ENCODE measurements around the gene DDR1.
"Not testable (repeated sequence)": the region's sequence is repeated elsewhere in the genome, so short reads cannot be mapped to it uniquely, and the experiment has no call there.

The DDR1 gene

GRCh38 chr6:30917487-30917886 lies 33.2 kb downstream of the DDR1 start:
- no peak for DNase-seq (ENCODE audit: low spot score)

- DNase-seq (ENCODE audit: low spot score): no peak
Measured at GRCh38 chr6:30918670-30919069, 34.4 kb downstream of the DDR1 start.

DNA sequence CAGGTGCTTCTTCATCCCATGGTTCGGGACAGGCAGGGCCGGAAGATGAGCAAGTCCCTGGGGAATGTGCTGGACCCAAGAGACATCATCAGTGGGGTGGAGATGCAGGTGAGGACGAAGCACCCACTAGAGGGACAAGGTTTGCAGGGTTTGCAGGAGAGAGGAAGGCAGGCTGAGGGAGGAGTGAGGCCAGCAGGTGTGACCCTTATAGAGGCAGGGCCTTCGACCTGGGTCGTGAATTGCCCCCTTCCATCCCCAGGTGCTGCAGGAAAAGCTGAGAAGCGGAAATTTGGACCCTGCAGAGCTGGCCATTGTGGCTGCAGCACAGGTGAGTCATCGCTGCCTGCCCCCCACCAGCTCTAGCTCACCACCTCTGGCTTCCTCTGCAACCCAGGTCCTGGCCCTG lies 38.1 kb downstream of the DDR1 start:
- DNase-seq (ENCODE audit: low spot score): no peak

- DNase-seq (ENCODE audit: low spot score): not testable (repeated sequence)
Measured at GRCh38 chr6:30924040-30924627, 39.8 kb downstream of the DDR1 start.

- no peak for DNase-seq (ENCODE audit: low spot score)
Measured at GRCh38 chr6:30926644-30927043, 42.3 kb downstream of the DDR1 start.

GRCh38 chr6:30927080-30927479 lies 42.8 kb downstream of the DDR1 start:
- not testable (repeated sequence) for DNase-seq (ENCODE audit: low spot score)

DNA sequence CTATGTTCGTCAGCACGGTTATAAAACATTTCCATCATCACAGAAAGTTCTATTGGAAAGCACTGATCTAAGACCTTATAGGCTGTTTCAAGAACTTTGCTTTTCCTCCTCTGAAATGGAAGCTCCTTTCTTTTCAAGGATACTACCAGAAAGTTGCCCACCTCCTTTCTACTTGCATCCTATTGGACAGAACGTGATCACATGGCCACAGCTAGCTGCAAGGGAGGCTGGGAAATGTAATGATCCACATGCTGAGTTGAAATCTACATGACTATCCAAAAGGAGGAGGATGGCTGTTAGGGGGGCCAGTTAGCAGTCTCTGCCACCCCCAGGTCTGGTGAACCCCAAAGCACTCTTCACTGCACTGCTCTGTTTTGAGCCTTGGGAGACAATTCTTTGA lies 44.4 kb downstream of the DDR1 start:
- no peak for DNase-seq (ENCODE audit: low spot score)

DNA sequence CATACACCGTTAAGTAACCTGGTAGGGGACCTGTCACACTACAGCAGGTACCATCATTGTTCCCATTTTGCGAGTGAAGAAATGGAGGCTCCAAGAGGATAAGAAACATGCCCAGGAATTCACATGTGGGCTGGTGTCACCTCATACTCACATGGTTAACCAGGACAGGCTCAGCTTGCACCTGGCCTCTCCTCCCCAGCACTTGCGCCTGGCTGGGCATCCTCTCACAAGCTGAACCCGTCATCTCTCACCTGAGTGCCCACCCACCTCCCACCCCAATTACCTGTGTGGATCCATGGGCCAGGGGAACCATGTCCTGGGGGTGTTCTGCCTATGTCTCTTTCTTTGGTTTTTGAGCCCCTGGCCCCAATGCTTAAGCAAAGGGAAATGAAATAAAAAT lies 46.2 kb downstream of the DDR1 start:
- no peak for DNase-seq (ENCODE audit: low spot score)

- DNase-seq (ENCODE audit: low spot score): no peak
Measured at GRCh38 chr6:30931272-30931671, 47.0 kb downstream of the DDR1 start.

GRCh38 chr6:30931969-30932645 lies 47.8 kb downstream of the DDR1 start, which contains the start of gene SFTA2:
TSS of gene SFTA2 (minus strand) at chr6:30932170. CDS start at chr6:30932096, 74 bp downstream.
- DNase-seq (ENCODE audit: low spot score): no peak

DNA sequence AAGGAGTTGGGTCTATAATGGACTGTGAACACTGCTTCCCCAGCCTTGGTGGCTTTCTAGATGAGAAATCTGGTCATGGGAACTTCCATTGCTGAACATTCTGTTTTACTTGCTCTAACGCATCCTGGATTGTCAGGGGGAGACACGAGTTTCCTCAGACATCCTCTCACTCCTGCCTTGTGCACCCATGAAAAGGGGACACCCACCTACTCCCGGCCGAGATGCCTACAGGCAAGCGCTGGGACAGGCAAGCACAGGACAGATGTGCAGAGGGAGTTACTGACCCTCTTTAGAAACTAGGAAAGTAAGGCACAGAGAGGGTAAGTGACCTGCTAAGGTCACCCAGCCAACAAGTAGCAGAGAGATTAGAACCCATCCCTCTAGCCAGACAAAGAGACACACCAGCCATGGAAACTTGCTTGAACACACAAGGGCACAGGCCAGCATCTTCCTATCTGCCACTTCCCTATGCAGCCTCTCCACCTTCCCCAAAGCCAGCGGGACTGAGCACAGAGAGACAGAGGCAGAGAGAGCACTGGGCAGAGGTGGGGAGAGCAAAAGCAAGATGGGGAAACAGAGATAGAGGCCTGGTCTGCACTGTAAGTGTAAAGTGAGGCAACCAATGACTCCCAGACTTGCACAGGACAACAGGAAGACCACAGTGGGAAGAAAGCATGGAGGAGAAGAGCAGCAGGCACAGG lies 48.5 kb downstream of the DDR1 start:
- no peak for DNase-seq (ENCODE audit: low spot score)

DNA sequence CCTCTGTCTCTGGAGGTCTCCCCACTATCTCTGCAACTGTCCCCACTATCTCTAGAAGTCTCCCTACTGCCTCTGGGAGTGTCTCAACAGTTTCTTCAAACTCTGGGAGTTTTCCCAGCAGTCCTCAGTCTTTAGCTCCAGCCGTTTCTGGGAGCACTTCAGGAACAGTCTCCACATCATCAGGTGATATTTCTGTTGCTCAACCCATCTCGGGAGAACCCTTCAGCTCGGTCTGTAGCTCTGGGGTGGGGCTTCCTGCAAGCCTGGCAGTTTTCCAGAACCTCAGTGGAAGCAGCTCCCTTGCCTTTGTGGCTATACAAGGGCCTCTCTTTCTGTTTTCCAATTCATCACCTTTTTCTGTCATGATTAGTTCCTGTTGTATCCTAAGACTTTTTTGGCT lies 50.7 kb downstream of the DDR1 start:
- DNase-seq (ENCODE audit: low spot score): no peak

DNA sequence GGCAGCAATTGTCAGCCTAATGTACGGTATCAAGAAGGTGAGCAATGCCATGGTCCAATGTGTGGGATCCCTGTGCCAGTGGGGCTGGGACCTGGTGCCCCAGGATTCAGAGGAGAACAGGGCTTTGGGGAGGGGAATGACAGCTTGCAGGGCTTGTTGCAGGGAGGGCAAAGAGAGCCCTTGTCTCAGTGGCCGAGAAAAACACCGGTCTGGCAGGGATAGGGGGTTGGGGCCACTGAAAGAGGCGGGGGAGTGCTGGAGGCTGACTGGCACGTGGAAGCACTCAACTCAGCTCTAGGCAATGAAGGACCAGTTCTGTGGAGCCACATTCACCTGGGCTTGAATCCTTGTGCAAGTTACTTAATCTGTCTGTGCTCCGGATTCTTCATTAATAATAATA lies 52.9 kb downstream of the DDR1 start:
- DNase-seq (ENCODE audit: low spot score): no peak

DNA sequence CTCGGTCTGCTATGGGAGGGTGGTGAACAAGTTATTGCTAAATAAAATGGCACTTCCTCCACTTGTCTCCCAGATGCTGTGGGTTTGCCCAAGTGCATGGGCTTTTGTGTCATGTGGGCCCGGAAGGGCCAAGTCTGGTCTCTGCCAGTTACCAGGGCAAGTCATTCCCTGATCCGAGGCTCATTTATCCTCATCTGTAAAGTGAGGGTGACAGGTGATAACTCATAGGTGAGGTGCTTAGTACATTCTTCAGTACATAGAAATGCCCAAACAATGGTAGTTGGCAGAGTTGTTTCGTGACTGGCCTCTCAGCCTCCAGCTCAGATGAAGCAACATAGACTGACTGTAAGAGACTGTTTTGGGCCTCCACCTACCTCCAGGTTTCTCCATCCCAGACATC lies 54.4 kb downstream of the DDR1 start:
- DNase-seq (ENCODE audit: low spot score): no peak

DNA sequence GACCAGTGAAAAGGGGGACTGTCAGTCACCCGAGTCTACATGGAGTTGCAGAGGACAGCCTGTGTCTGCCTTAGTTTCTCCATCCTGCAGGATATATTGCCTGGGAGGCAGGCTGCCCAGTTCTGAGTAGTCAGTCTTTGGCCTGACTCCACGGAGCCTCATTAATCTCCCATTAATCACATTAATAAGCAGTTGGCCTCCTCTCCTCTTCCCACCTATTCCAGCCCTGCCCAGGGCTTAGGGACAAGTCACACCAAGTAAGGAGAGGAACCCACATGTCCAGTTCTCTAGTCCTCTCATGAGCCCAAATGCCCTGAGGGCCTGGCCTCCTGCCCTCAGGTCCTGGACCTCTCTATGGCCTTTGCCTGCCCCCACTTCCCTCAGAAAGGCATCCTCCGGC lies 55.2 kb downstream of the DDR1 start:
- DNase-seq (ENCODE audit: low spot score): no peak

GRCh38 chr6:30940361-30940986 lies 56.2 kb downstream of the DDR1 start, which contains the start of gene MUCL3:
TSS of gene MUCL3 (plus strand) at chr6:30940973. CDS start at chr6:30941000, 27 bp downstream.
- DNase-seq (ENCODE audit: low spot score): no peak

- DNase-seq (ENCODE audit: low spot score): no peak
Measured at GRCh38 chr6:30942338-30943060, 58.2 kb downstream of the DDR1 start.

GRCh38 chr6:30944051-30944450 lies 59.7 kb downstream of the DDR1 start:
- no peak for DNase-seq (ENCODE audit: low spot score)

- DNase-seq (ENCODE audit: low spot score): no peak
Measured at GRCh38 chr6:30945281-30945680, 61.0 kb downstream of the DDR1 start.

- no peak for DNase-seq (ENCODE audit: low spot score)
Measured at GRCh38 chr6:30947231-30947630, 62.9 kb downstream of the DDR1 start.

- no peak for DNase-seq (ENCODE audit: low spot score)
Measured at GRCh38 chr6:30948811-30949210, 64.5 kb downstream of the DDR1 start.

All from CD4-positive, alpha-beta T cell treated with Interleukin-15 for 4 hours (primary cell).